Eye (tissue), 1 donor: ENCODE results near the gene CSRP2.

Source experiments
- DNase-seq: peaks from one replicate; pipeline ENCODE4 v3.0.0-alpha.2; 2015

Gene CSRP2

DNA sequence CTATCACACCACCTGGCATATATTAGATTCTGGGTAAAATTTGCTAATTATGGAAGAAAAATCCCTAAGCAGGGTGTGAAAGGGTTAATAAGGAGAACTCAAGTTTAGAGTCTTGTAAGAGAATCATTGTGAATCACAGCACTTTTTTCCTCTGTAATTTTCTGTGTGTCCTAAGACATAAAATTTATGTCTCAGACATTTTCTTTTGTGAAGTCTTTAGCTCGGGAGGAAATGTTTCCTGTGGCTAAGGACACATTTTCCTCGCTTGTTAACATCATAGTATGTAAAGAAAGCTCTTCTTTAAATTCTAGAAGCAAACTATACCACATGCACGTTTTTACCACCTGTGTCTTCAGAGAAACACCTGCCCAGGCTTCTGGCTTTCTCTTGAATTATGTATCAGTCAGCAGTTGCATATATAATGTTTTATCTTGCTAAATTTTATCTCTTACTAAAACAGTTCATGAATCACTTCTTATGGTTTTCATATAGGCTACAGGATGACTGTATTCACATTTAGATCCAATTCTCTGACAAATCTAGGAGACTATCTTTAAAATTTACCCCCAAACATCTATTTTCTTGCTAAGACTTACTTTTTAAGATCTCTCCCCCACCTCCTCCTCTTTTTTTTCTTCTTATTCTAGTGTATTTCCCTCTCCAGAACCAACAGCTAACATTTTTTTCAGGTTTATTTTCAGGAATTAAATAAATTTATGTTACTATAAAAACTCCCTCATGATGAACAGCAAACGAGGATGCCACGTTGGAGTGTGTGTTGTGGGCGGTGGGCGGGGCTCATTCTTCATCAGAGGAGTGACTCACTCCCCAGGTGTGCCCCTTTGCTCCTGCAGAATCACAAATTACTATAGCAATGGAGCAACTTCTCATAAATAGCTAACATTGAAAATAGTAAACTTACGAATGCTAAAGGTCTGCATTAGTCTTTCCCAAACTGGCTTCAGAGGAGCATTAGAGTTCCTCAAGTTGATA, 11.6 kb upstream of the CSRP2 start:
- no peak for DNase-seq

DNA sequence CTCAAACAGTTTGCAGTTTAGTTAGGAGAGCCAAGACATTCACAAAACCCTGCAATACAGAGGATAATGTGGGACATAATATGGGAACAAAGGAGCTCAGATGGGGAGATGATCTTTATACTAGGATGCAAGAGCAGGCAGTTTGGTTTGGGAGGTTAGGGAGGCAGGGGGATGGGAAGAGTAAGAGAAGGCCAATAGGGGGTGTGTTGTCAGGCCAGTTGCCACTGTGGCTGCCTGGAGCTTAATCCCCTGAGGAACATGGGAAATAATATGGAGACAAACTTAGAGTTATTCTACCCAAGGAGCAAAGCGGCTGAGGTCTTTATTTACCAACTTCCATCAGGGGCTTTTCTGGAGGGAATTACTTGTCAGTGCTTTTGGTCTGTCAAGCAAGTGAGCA, 10.0 kb upstream of the CSRP2 start:
- no peak for DNase-seq

DNA sequence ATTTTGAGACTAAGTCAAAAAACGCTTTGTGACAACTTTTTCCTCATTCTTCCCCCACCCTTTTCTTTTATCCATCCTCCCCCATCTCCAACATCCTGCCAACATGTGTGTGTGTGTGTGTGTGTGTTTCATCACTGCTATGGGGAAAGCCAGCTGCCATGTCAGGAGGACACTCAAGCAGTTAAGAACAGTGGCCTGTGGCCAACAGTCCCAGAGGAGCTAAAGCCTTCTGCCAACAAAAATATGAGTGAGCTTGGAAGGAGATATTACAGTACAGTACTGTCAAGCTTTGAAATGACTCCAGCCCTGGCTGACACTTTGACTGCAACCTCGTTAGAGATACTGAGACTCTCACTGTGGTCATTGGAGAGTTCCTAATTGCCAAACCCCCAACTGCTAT, 5.0 kb upstream of the CSRP2 start:
- no peak for DNase-seq

DNA sequence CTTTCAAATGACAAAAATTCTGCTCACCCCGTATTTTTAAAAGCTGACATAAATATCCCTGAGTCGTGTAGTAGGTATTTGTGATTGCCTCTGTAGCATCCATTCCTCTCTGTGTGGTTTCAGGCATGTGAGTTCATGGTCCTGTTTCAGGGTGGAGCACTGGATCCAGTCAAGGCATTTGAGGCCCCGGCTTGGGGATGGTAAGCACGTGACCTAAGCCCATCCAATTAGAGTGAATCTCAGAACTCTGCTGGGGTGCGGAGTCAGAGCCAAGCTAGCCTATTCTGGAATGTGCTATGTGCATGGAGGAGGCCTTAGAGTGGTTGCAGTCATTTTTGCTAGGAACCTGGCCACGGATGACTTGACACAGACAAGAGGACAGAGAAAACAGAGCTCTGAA, 4.3 kb upstream of the CSRP2 start:
- DNase-seq: no peak

DNA sequence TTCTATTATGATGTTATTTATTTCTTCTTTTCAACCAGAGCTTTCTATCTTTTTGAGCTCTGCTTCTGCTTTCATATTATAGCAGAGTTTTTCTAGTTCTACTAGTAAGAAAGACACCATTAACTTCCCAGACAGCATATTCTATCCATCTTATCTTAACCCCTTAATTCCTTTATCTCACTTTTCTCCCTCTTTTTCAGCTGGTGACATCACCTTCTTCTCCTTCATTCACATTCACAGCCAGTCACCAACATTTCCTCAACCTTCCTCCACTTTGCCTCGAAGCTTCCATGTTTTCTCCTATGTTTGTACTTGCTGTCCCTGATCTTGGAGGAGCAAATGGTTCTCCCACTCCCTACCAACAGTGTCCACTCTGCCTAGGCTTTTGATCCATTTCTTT, 3.5 kb upstream of the CSRP2 start:
- DNase-seq: no peak

DNA sequence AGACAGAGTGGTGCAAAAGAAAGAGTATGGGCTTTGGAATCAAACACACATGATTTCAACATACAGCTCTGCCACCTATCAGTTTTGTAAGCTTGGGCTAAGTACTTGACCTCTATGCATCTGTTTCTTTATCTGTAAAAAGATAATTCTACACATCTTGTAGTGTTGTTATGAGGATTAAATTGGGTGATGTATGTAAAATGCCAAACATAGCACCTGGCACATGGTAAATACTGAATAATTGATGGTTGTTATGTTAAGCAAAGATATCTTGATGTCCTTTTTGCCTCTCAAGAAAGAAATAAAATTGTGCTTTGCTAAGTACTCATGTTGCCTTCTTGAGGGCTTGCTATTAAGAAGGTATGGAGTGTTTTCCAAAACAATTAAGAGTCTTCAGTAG, 2.3 kb upstream of the CSRP2 start:
- no peak for DNase-seq

DNA sequence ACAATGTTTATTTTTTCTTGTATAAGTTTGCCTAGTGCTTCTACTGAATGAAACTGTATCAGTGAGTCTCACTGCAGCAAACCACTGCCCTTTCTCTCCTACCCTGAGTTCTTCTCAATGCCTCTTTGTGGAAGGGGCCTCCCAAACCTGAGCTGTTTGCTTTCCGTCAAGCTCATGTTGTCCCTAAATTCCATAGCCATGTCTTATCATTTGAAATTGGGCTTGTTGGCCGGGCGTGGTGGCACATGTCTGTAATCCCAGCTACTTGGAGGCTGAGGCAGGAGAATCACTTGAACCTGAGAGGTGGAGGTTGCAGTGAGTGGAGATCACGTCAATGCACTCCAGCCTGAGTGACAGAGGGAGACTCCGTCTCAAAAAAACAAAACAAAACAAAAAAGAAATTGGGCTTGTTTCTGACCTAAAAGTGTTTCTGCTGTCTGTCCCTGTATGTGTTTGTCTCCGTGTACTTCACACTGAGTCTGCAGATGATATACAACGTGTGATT, 1.8 kb upstream of the CSRP2 start:
- DNase-seq: no peak

DNA sequence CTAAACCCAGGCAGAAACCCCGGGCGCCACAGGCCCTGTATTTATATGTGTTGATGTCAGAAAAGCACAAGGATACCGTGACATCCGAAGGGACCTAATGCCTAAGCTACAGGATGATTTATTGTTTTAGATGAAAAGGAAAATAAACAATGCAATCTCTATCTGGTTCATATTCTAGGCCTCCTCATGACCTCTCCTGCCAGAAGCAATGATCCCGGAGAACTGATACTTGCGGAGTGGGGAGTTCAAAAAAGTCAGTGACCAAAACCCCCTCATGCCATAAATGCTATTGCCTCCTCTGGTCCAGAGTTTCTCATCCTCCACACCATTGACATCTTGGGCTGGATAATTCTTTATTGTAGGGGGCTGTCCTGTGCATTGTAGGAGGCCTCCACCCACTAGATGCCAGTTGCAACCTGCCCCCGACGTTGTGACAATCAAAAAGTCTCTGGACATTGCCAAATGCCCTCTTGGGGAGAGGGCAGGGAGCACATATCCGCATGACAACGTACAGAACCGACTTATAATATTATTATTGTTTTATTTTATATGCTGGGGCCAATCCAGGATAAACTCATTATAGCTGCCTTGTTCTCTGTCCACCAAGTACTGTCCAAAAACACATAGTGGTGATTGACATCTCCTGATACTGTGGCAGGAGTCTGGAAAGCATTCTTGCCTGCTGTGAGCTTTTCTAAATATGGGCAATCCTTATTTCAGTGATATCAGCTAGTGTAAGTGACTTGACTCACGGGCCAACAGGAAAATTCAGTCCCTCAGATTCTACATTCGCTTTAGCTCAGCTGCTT, 1.1 kb upstream of the CSRP2 start:
- no peak for DNase-seq

DNA sequence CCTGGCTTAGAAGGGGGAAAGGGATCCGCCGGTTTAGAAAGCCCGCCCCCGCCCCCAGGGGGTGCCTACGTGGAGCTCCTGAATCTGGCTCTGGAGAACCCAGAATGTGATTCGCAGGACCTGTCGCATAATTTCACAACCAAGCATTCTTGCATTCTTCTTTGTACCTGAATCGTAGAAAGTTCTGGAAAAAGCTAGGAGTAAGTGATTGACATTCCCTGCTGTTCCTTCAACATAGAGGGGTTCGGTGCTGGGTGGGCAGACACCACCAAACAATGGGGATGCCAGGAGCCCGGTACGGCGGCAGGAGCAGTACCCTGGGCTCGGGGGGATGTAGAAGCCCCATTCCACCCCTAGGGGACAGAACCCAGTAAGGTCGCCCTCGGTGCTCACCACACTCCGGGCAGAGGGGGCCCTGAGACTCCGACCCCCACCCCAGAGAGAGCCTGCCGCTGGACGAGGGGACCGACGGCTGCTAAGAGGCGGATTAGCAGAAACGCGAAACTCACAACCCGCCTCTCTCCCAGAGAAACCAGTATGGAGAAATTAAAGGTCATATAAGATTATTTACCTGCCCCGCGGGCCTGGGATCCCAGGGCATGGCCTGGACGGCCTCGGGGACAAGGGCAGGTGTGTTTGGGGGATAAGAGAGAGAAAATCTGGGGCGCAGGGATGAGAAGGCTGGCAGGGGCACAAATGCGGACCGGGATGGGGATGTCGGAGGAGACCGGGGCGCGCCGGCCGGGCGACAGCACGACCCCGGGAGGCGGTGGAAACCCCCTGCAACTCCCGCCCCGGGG, 520 bp downstream of the CSRP2 start:
- peak; percentile 82 for DNase-seq

DNA sequence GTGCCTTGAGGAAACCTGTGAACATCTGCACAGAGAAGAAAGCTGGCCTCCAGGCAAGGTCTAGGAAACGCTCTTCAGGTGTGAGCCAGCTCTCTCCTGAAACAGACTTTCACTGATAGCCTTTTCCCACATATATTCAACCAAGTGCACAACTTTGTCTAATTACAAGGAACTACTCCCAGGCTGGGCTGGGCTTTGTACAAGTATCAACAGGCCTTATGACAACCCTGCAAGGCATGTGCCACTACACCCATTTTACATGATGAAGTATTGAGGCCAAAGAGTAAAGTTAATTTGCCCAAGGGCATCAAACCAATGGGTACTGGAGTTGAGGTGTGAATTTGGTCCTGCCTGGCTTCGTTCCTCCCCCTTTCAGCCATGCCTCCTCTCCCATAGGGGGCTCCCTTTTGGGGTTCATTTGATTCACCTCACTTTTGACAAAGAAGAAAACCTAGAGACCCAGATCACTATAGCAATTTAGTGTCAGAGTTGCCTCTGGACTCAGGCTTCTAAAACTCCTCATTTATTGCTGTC, 2.1 kb downstream of the CSRP2 start:
- DNase-seq: no peak

DNA sequence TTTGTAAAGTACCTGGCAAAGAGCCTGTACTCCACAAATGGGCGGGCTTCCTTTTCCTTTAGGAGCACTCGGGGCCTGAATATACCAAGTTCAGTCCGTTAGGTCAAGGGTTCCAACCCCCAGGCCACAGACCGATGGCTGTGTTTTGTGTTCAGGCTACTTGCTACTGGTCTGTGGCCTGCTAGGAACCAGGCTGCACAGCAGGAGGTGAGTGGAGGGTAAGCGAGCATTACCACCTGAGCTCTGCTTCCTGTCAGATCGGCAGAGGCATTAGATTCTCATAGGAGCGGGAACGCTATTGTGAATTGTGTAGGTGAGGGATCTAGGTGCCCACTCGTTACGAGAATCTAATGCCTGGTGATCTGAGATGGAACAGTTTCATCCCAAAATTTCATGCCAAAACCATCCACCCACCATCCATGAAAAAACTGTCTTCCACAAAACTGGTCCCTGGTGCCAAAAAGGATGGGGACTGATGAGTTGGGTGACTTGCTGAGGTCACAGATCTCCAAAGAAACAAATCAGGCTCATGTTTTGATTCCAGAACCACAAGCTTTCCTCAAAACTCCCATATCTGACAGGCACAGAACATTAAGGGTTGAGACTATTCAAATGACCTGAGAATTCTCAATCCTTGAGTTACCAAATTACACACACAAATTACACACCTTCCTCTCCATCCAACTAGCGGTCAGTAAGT, 4.2 kb downstream of the CSRP2 start:
- no peak for DNase-seq

DNA sequence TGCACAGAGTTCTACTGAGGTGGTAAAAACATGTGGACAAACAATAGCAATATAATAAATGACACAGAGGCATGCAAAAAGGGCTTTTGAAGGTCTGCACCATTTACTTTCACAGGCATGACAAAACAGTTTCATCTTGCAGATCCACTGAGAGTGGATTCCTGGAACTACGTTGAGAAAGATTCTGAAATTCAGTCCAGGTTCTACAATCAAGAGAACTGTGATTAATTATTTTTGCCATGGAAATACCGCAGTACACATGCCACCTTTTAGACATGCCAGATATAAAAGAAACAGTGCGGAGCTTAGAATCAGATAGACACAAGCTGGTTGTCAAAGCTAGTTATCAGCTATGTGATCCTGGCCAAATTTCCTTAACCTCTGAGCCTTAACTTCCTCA, 4.8 kb downstream of the CSRP2 start:
- no peak for DNase-seq

DNA sequence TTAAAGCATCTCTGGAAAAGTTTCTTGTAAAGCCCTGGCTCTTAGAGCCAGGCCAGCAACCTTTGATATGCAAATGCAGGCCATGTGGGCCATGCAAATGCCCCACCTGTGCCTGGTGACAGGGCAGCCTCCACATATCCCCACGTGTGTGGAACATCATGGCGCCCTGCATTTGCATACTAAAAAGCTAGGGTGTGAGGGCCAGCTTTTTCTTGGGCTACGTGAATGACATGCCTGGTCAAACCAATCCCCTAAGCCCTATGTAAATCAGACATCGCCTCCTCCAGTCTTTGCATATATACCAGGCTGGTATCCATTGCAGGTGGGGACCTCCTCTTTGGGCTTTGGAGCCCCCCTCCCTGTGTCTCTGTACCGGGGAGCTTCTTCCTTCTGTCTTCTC, 6.4 kb downstream of the CSRP2 start:
- DNase-seq: no peak

DNA sequence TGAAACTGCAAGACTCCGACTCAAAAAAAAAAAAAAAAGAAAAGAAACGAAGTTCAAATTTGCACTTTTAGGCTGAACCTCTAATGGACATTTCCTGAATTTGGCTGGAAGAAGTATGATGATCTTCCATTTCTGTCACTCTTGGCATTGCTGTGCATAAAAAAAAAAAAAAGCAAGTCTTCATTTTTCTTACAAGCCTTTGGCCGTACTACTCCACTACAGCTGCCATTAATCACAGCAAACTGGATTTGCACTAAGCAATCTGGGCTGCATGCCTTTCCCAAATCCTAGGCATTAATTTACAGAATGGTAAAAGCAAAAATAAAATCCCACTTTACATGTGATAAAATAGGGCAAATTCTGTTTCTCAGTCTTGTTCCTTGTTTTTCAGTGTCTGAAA, 7.1 kb downstream of the CSRP2 start:
- peak; percentile 65 for DNase-seq

DNA sequence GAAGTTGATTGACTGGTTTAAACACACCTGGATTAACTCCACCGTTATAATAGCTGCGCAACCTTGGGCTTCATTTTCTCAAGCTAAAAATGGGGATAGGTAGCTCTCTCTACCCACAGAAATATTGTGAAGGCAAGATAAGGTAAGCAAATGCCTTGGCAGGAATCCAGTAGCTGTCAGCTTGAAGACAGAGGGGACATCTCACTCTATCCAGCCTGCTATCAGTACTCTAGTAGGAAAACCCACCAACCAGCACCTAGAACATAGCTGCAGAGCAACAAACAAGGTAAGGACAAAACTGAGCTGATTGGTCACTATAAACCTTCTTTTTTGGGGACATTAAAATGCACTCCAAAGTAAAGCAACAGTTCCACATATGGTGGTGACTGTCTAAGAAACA, 7.7 kb downstream of the CSRP2 start:
- DNase-seq: no peak

DNA sequence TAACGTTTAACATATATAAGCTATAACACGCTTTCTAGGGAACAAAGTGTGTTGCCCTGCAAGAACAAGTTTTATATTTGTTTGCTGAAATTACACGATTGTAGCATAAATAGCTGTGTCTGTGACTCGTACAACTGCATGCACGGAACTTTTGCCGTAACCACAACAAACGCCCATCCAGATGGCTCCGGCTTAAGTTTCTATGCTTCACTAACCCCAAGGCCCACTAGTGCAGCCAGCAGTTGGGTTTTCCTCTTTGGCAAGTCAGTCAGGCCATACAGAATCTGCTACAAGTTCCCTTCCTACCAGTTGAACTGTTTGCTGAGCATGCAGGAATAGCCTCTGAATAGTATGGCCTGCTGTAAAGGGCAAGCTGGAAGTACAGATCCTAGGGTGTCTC, 12.1 kb downstream of the CSRP2 start:
- DNase-seq: peak; percentile 93

DNA sequence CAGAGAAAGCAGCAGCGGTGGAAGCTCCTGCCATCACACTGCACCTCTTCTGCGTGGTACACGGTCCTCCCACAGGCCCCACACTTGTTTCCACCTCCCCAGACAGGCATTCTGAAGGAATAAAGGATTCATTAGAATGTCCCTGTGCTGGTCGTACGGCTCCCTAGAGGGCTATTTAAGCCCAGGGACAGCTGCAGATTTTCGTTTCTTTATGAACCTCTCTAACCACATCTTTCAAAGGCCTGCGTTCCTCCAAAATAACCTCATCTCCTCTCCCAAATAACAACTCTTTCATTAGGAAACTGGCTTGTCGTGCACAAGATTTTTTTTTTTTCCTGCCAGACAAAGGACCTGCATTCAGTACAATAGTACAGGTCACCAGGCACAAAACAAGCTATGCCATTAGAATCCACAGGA, 12.7 kb downstream of the CSRP2 start:
- DNase-seq: peak; percentile 87

DNA sequence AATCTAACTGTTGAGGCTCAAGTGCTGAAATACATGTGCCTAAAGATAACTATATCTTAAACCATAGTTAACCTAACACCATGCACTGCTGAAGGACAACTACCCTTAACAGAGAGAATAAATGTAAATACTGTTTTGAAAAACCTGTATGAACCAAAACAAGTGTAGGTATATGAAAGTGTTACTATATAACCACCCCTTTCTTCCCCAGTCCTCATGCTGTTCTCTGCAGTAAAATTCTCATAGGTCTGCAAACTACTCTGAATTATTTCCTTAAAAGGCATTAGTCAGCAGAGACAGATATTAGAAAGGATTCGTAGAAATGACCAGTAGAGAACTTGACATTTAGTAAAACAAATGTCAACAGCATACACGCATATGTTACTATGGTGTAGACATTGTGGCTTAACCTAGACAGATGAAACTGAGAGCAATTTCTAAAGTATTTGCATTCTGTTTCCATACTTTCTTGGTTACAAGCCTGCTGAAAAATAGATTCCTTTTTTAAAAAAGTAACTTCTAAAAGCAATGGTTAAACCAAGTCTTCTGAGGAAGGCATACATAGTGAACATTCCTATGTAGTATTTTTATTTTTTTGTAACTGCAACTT, 13.9 kb downstream of the CSRP2 start:
- no peak for DNase-seq

DNA sequence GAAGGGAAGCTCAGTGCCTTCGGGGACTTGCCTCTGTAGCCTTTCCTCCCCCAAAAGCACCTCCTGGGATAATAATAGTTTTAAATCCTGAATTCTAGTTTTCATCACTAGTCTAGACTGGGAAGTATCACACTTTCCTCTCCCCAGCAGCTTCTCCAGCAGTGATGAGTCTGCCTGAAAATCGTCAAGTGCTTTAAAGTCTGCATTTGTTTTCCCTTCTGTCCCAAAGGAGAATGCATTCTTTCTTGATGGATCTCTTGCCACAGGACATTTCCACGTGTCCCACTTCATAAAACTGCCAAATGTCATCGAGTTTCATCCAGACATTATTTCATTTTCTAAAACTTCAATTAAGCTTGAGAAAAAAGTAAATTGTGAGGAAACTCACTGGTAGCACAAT, 15.0 kb downstream of the CSRP2 start:
- DNase-seq: no peak

DNA sequence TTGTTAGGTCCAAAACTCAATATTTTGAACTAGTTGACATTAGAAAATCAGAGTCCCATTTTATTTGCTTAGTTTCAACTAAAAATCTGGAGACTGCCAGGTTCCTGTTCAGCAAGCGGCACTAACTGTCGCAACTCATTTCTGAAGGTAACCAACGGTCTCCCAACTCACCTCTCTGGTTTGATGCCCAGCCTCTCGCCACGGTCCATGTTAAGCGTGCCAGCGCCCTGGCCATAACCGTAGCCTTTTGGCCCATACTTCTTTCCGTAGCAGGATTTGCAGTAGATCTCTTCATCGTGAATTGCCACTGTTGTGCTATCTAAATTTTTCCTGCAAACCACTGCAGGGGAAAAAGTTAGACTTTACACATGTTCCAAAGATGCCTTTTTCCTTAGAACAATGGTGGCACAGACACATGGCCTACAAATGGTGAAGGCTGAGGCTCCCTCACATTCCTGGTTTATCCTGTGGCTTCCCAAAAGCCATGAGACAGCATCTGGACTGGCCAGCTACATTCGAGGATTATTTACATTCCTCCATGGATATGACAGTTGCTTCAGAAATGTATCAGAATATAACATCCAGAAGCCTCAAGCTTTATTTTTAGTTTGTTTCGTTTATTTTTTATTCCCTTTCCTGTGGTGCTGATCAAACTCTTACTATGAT, 15.7 kb downstream of the CSRP2 start:
- no peak for DNase-seq

DNA sequence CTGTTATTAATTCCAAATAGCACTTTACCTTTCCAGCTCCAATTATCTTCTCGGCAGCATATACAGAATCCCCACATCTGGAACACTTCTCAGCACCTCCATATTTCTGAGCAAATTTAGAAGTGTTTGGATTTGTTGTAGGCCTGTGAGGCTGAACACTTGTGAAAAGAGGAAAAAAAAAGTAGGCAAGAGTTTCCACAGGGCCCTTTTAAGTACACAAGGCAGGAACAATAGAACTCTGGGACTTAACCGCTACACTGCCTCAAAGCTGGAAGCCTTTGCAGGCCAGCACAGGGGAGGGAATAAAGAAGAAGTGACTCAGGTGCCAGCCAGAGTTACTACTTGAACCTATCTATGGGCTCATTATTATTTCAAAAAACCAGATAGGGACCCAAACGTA, 18.6 kb downstream of the CSRP2 start:
- no peak for DNase-seq
